Measurements from ENCODE around the gene SCUBE1. TPM values are rescaled to one million over a fixed set of nuclear protein-coding genes. Genes with fewer than 3 reads are reported as not detected.

The SCUBE1 gene
- total and polyA plus RNA-seq, 2 of the 4 experiments (the other 2 are of a cell fraction), result not detected

DNA sequence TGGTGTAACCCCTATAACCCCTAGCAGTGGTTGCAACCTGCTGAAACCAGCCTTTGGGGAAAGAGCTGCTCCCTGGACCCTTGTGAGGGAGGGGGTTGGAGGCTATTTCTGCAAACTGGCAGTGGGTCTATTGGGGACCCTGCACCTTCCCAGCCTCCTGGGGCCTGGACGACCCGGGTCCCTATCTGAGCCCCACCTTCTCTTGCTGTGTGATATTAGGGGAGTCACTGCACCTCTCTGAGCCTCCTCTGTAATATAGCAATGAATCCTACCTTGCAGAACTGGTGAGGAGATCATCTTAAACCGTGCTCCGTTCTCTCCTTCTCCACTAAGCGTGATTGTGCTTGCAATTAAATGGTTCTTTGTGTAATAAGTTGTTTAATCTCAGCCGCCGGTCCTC is 44.6 kb upstream of the SCUBE1 start:
- Histone ChIP-seq H2BK15ac (ENCODE audit: low read depth, low read length) (no peak overlapping the region), H3K4me1 (ENCODE audit: control insufficient read depth, insufficient read depth, low read length) (no peaks in the 10 kb centered on the region), H3K18ac (ENCODE audit: low read depth, low read length) (no peak overlapping the region), H3K4me2 (ENCODE audit: low read depth, low read length) (no peak overlapping the region), H2AK5ac (ENCODE audit: low read depth, low read length) (no peak overlapping the region), H3K27ac (ENCODE audit: insufficient read depth, low read length) (no peak overlapping the region), H3K9ac (ENCODE audit: low read depth, low read length) (no peak overlapping the region), H2AK9ac (replicated peaks; ENCODE audit: low read depth, low read length, poor library complexity) (no peak overlapping the region), H2BK20ac (ENCODE audit: low read depth, low read length) (no peak overlapping the region), H4K8ac (ENCODE audit: low read depth in 2 of 2, low read length in 2 of 2) (no peak overlapping the region), H4K20me1 (ENCODE audit: insufficient read depth, low read length) (no peaks in the 10 kb centered on the region), H4K5ac (ENCODE audit: low read depth, low read length) (no peak overlapping the region), H3K9me1 (ENCODE audit: insufficient read depth, low read length) (no peaks in the 10 kb centered on the region), H2BK120ac (ENCODE audit: low read depth, low read length) (no peak overlapping the region), H3K27me3 (ENCODE audit: control insufficient read depth, insufficient read depth, low read length) (peaks cover 18% of the 10 kb centered on the region; the same call in 1 of the 2 replicates), H3K4me3 (ENCODE audit: insufficient read depth, low read depth, low read length) (no peak overlapping the region), H3K79me1 (ENCODE audit: low read depth in 1 of 2, low read length in 2 of 2) (no peaks in the 10 kb centered on the region), H3K36me3 (ENCODE audit: control insufficient read depth, insufficient read depth, low read length) (no peaks in the 10 kb centered on the region), H3K9me3 (ENCODE audit: control insufficient read depth, insufficient read depth, low read length) (no peaks in the 10 kb centered on the region), H2BK5ac (ENCODE audit: low read depth, low read length, poor library complexity, severe bottlenecking) (no peak overlapping the region), H3K14ac (replicated peaks; ENCODE audit: low read depth, low read length) (no peak overlapping the region), H3K4ac (ENCODE audit: low read depth, low read length) (no peak overlapping the region), H3K23ac (ENCODE audit: low read depth, low read length) (no peak overlapping the region), H4K91ac (ENCODE audit: insufficient read depth, low read depth, low read length) (no peak overlapping the region), H3K56ac (ENCODE audit: extremely low read depth, insufficient read depth, low read length) (no peak overlapping the region), H2AFZ (replicated peaks; ENCODE audit: low read length, poor library complexity) (no peak overlapping the region)
- intact Hi-C loops (cut with micrococcal nuclease), result loop anchor here (1.0 to 2.0 kb wide), 4 partner anchors 408 to 559 kb away; no protein-coding TSS in a partner anchor
- ATAC-seq (ENCODE audit: low read depth), result no peak
- POLR2A ChIA-PET (ENCODE audit: unreplicated experiment), result no interaction called here
- CTCF ChIA-PET, result no interaction called here
- no peak for DNase-seq
- dilution Hi-C loops (cut with HindIII; ENCODE audit: low sequenced_read_pairs, unreplicated experiment), result no loop called here
- in situ Hi-C loops (cut with MboI; ENCODE audit: low sequenced_read_pairs), result loop anchor here (25.0 kb wide), 1 partner anchor 1249 kb away; no protein-coding TSS in a partner anchor
- WGBS, 2 experiments (ENCODE audit: extremely low coverage in 2 of 2, insufficient read length in 1 of 2), result no CpG with 5 or more reads among the region's 7 CpGs
- BruUV-seq (replicated peaks), result no TSS peak
- TF ChIP-seq, protein P1, sequence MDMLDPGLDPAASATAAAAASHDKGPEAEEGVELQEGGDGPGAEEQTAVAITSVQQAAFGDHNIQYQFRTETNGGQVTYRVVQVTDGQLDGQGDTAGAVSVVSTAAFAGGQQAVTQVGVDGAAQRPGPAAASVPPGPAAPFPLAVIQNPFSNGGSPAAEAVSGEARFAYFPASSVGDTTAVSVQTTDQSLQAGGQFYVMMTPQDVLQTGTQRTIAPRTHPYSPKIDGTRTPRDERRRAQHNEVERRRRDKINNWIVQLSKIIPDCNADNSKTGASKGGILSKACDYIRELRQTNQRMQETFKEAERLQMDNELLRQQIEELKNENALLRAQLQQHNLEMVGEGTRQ (IDR thresholded peaks at IDR 0.05; ENCODE audit: low read depth, low read length), result no peak
- no peak for TF ChIP-seq CEBPB (IDR thresholded peaks at IDR 0.05; ENCODE audit: low read depth, low read length)
- no peak for TF ChIP-seq MAZ (IDR thresholded peaks at IDR 0.05; ENCODE audit: borderline replicate concordance, low read depth, low read length)
- TF ChIP-seq RFX5 (IDR thresholded peaks at IDR 0.05; ENCODE audit: low read depth, low read length), result no peak
- no peak for TF ChIP-seq POLR2A (IDR thresholded peaks at IDR 0.05; ENCODE audit: low read depth, low read length)
- no peak for TF ChIP-seq RCOR1 (IDR thresholded peaks at IDR 0.05; ENCODE audit: insufficient replicate concordance, low read length)

All from IMR-90 (cell line).